ENCODE results near the gene USP30. TPM values are rescaled to one million over a fixed set of nuclear protein-coding genes. Genes with fewer than 3 reads are reported as not detected.

Gene USP30
- total RNA-seq, 4 donors from 2014 or later = 10.5 to 15.4 (median 14.2) TPM

DNA sequence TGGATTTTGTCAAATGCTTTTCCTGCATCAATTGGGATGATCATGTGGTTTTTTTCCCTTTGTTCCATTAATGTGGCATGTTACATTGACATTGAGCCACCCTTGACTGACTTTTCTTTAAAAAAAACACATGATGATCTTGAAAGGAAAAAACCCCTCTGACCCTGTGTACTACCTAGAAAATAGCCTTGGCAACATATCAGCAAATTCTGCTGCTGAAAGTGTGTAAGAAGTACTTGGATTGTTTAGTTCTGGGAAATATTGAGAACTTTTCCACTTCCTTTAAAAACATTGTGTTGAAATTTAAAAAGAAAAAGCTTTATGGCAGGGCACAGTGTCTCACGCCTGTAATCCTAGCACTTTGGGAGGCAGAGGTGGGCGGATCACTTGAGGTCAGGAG is 84.7 kb downstream of the USP30 start:
- Histone ChIP-seq H3K4me1 (peaks cover 3 to 62% (median 11%) of the 10 kb centered on the region in 3 donors), H3K9me3 (no peaks in the 10 kb centered on the region)

More for the DNA sequence above, 84.7 kb downstream of the USP30 start:
- H3K4me3 ChIP-seq = no peak overlapping the region
- no peaks in the 10 kb centered on the region for H3K27me3 ChIP-seq
- peaks cover 0 to 21% of the 10 kb centered on the region in 2 donors for H3K36me3 ChIP-seq
- ATAC-seq = peak; percentile 41
- peak overlapping the region in 3 of 4 donors; percentile 31 to 69 (median 62) for H3K27ac ChIP-seq
- TF ChIP-seq POLR2AphosphoS5 (IDR thresholded peaks at IDR 0.05) (no peak), EP300 (IDR thresholded peaks at IDR 0.05) (no peak), POLR2A (IDR thresholded peaks at IDR 0.05) (no peak)
- TF ChIP-seq, protein P1, sequence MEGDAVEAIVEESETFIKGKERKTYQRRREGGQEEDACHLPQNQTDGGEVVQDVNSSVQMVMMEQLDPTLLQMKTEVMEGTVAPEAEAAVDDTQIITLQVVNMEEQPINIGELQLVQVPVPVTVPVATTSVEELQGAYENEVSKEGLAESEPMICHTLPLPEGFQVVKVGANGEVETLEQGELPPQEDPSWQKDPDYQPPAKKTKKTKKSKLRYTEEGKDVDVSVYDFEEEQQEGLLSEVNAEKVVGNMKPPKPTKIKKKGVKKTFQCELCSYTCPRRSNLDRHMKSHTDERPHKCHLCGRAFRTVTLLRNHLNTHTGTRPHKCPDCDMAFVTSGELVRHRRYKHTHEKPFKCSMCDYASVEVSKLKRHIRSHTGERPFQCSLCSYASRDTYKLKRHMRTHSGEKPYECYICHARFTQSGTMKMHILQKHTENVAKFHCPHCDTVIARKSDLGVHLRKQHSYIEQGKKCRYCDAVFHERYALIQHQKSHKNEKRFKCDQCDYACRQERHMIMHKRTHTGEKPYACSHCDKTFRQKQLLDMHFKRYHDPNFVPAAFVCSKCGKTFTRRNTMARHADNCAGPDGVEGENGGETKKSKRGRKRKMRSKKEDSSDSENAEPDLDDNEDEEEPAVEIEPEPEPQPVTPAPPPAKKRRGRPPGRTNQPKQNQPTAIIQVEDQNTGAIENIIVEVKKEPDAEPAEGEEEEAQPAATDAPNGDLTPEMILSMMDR (IDR thresholded peaks at IDR 0.05) = no peak
- WGBS, 2 donors (ENCODE audit: low coverage in 1 of 2) = 58 to 89% methylated on average over 2 of the region's 2 CpGs

Small RNA genes within 50 kb of the gene (small RNA-seq; reads per million reads assigned to genes)
- 0 reads per million in 4 donors for gene AC190387.1
- 0 to 0.27 (median 0) reads per million in 4 donors for gene RNA5SP372

Other genes with a start within 250 kb of the USP30 start
- 10 to 100 TPM; 16.2 to 35.0 (median 17.2) TPM for gene SSH1, start 195.0 kb upstream of the USP30 start, total RNA-seq
- 1 to 10 TPM in 1 of 4 donors, not detected in 3; 2.5 TPM for gene DAO, start 172.5 kb upstream of the USP30 start, total RNA-seq
- gene SVOP, start 31.5 kb upstream of the USP30 start, total RNA-seq = under 1 TPM in 3 of 4 donors, not detected in 1; 0.07 to 0.13 (median 0.08) TPM
- 10 to 100 TPM; 13.5 to 21.9 (median 16.9) TPM for gene ALKBH2, start 40.9 kb downstream of the USP30 start, total RNA-seq
- gene UNG, start 45.0 kb downstream of the USP30 start, total RNA-seq = 10 to 100 TPM; 12.1 to 18.2 (median 17.3) TPM
- gene ACACB, start 64.0 kb downstream of the USP30 start, total RNA-seq = 100 to 1,000 TPM in 3 of 4 donors, 10 to 100 TPM in 1; 49.4 to 230 (median 138) TPM

Measured in gastroesophageal sphincter (tissue), 4 donors.